Astrocyte of the spinal cord (primary cell): ENCODE measurements around the gene KIAA1958.

Experiments used
- DNase-seq: peaks from one replicate; pipeline ENCODE4 v3.0.0; 2011; ENCODE audit warnings: low read depth, low spot score
- H3K4me3 ChIP-seq: 2 replicates; pipeline ENCODE4 v1.5.1; 2011; ENCODE audit warnings: low read depth, mild to moderate bottlenecking, low read length, moderate library complexity
- in situ Hi-C: cut with HindIII; loops from 2 replicates; pipeline ENCODE4 v1.10.0; 2017; ENCODE audit warnings: low sequenced_read_pairs
- TF ChIP-seq, protein P1 (sequence below): IDR thresholded peaks from 2 replicates; pipeline ENCODE4 v1.5.1; 2012; ENCODE audit warnings: low read depth, mild to moderate bottlenecking, low read length, inconsistent platforms

The KIAA1958 gene

DNA sequence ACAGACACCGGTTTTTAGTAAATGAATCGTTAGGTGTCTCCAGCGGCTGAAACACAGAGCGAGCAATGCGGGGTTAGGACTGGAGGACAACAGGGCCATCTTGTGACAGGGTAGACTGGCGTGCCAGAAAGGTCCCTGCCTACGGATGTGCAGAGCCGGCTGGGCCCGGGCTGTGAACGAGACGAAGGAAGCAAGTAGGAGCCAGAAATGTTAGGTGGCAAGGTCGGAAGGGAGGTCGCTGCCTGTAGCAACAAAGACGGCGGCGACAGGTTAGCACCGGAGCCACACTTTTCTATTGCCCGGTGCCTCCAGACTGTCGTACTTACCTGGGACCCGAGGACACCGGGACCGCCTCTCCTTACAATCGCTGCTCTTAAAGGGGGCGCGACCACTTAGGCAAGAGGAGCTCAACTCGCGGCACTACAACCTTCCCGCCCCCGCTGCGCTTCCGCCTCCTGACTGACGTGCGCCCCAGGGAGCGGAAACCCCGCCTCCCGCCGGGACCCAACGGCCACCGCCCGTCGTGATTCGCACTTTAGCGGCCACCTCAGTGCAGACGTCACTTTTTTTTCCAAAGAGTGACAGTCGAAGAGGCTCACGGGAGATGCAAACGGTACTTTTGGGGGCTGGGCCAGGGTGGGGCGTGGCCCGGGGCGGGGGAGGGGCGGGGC lies 231.2 kb downstream of the KIAA1958 start, which contains the start of gene INIP:
Gene INIP (minus strand): TSS at position 457 of the 671 bp plus-strand sequence. CDS start 1,632 bp downstream, outside the sequence.
- peak within 1 kb of the TSS; percentile 93 for H3K4me3 ChIP-seq
- peak; percentile 96 for DNase-seq
- in situ Hi-C loops = no loop called here
- TF ChIP-seq, protein P1, sequence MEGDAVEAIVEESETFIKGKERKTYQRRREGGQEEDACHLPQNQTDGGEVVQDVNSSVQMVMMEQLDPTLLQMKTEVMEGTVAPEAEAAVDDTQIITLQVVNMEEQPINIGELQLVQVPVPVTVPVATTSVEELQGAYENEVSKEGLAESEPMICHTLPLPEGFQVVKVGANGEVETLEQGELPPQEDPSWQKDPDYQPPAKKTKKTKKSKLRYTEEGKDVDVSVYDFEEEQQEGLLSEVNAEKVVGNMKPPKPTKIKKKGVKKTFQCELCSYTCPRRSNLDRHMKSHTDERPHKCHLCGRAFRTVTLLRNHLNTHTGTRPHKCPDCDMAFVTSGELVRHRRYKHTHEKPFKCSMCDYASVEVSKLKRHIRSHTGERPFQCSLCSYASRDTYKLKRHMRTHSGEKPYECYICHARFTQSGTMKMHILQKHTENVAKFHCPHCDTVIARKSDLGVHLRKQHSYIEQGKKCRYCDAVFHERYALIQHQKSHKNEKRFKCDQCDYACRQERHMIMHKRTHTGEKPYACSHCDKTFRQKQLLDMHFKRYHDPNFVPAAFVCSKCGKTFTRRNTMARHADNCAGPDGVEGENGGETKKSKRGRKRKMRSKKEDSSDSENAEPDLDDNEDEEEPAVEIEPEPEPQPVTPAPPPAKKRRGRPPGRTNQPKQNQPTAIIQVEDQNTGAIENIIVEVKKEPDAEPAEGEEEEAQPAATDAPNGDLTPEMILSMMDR = no peak
